Islet of Langerhans (tissue), 1 donor: Measurements from ENCODE around the gene AKIRIN2.
A peak's percentile ranks its signal among the peaks of the same experiment; 100 is the strongest.

Experiments used
- FAIRE-seq: peaks from one replicate; lab custom pipeline; 2011; peaks lifted over from hg19 to GRCh38; lab: Jason Lieb, UNC

Gene AKIRIN2

GRCh38 chr6:87701676-87702588, at the start of gene AKIRIN2:
AKIRIN2 (minus strand) TSS chr6:87702233; CDS start chr6:87701684, 549 bp downstream.
- peak; percentile 72 for FAIRE-seq

- FAIRE-seq: no peak
Measured at GRCh38 chr6:87747646-87748045, 45.6 kb upstream of the AKIRIN2 start.

GRCh38 chr6:87745966-87746721, 44.1 kb upstream of the AKIRIN2 start:
- FAIRE-seq: no peak

- no peak for FAIRE-seq
Measured at GRCh38 chr6:87743454-87743853, 41.4 kb upstream of the AKIRIN2 start.

- no peak for FAIRE-seq
Measured at GRCh38 chr6:87742106-87742505, 40.1 kb upstream of the AKIRIN2 start.

GRCh38 chr6:87741001-87741650, 39.1 kb upstream of the AKIRIN2 start:
- FAIRE-seq: no peak

GRCh38 chr6:87738744-87739143, 36.7 kb upstream of the AKIRIN2 start:
- FAIRE-seq: no peak

- no peak for FAIRE-seq
Measured at GRCh38 chr6:87738000-87738399, 36.0 kb upstream of the AKIRIN2 start.

GRCh38 chr6:87736809-87737540, 34.9 kb upstream of the AKIRIN2 start:
- FAIRE-seq: no peak

GRCh38 chr6:87731818-87732661, 30.0 kb upstream of the AKIRIN2 start:
- no peak for FAIRE-seq

- FAIRE-seq: no peak
Measured at GRCh38 chr6:87731080-87731479, 29.0 kb upstream of the AKIRIN2 start.

GRCh38 chr6:87729965-87730719, 28.1 kb upstream of the AKIRIN2 start:
- FAIRE-seq: no peak

- no peak for FAIRE-seq
Measured at GRCh38 chr6:87728706-87729105, 26.7 kb upstream of the AKIRIN2 start.

- no peak for FAIRE-seq
Measured at GRCh38 chr6:87724983-87725811, 23.2 kb upstream of the AKIRIN2 start.

GRCh38 chr6:87723170-87724078, 21.4 kb upstream of the AKIRIN2 start:
- no peak for FAIRE-seq

GRCh38 chr6:87722540-87723169, 20.6 kb upstream of the AKIRIN2 start:
- no peak for FAIRE-seq

- no peak for FAIRE-seq
Measured at GRCh38 chr6:87721311-87721710, 19.3 kb upstream of the AKIRIN2 start.
